ENCODE data around the gene NEK9.

DNA sequence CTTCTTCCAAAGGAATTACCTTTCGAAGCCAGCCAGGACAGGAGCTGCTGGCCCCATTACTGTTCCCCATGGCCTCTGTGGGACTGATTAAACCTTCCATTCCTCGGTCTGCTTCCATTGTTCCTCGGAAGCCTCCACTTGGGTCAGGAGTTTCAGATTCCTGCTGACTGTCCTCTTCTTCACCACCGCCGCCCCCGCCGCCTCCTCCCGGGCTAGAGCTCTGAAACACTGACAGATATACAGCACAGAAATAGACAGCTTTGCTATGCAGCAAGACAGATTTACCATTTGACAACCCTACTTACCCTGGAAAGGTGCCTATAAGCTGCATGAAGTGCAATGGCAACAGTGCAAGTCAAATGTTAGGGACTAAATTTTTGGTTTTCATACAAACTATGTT lies 35.6 kb downstream of the NEK9 start:
- TF ChIP-seq POLR2AphosphoS5 (IDR thresholded peaks at IDR 0.05; ENCODE audit: low read depth, low read length) (no peak), REST (IDR thresholded peaks at IDR 0.05; ENCODE audit: insufficient read depth in 1 of 2, low read depth in 2 of 2, low read length in 2 of 2) (no peak)
